HCT116 (cell line): ENCODE data around the gene KXD1. TPM values are rescaled to one million over a fixed set of nuclear protein-coding genes. Genes with fewer than 3 reads are reported as not detected.

Source experiments
- ATAC-seq: fragments of 200-7000 bp; cut with Tn5 transposase; 2 replicates; pipeline ENCODE4 v1.9.1; 2020; ENCODE audit warnings: mild to moderate bottlenecking, moderate library complexity
- BruUV-seq: library from RNA; stranded (reverse); fragments of 400-500 nt; replicated peaks from 2 replicates; lab custom pipeline; 2021; lab: Mats Ljungman, UMichigan
- CTCF ChIA-PET: fragments of 300-600 bp; sonication (Branson Sonifier 250); formaldehyde crosslinking; loops from one replicate; lab custom pipeline; 2021; ENCODE audit warnings: antibody characterized with exemption; lab: Charles Lee
- POLR2A ChIA-PET: fragments of 300-600, 350-600 bp; sonication (Branson Sonifier 250); formaldehyde crosslinking; loops from one replicate; lab custom pipeline; 2021; ENCODE audit warnings: antibody characterized with exemption; lab: Charles Lee
- RAD21 ChIA-PET, 2 experiments: fragments of 300-600 bp; sonication (Branson Sonifier 250); formaldehyde crosslinking; loops; one replicate each; lab custom pipeline; 2023; ENCODE audit warnings: low total read pairs in 2 of 2; ENCODE audit not compliant: uncharacterized antibody in 2 of 2, unreplicated experiment in 2 of 2, low non-redundant PET in 1 of 2; lab: Charles Lee
- DNase-seq: peaks from one replicate; pipeline ENCODE4 v3.0.0-alpha.2; 2010; ENCODE audit warnings: low read depth, low spot score
- H2AFZ ChIP-seq: fragments of 200-600 bp; shearing (Covaris generic), sonication (generic); 2 replicates; pipeline ENCODE4 v1.6.1; 2017; ENCODE audit warnings: low read depth, mixed run types, mixed read lengths, antibody characterized with exemption, low read length; ENCODE audit not compliant: poor library complexity, severe bottlenecking
- H3K27ac ChIP-seq: 2 replicates; pipeline ENCODE4 v1.5.1; 2012; ENCODE audit warnings: low read depth, low read length
- H3K27me3 ChIP-seq: fragments of 200-600 bp; sonication (generic); 2 replicates; pipeline ENCODE4 v1.6.1; 2016; ENCODE audit warnings: mixed run types, low read length, mixed read lengths; ENCODE audit not compliant: insufficient read depth
- H3K36me3 ChIP-seq, 2 experiments: fragments of 200-500 bp in 1 of 2; fragments of 200-600 bp in 1 of 2; sonication (Bioruptor generic) in 1 of 2; sonication (generic) in 1 of 2; 2 replicates each; pipeline versions ENCODE4 v1.5.1 to v1.6.1; 2014 to 2016; ENCODE audit warnings: low read length in 2 of 2, inconsistent platforms in 1 of 2, mixed read lengths in 1 of 2, mixed run types in 1 of 2; ENCODE audit not compliant: insufficient read depth in 2 of 2, control insufficient read depth in 1 of 2
- H3K4me1 ChIP-seq, 2 experiments: fragments of 200-600 bp in 1 of 2; sonication (generic) in 1 of 2; 2 replicates each; pipeline versions ENCODE4 v1.5.1 to v1.6.1; 2012 to 2017; ENCODE audit warnings: low read length in 2 of 2, inconsistent platforms in 1 of 2, mild to moderate bottlenecking in 1 of 2, mixed read lengths in 1 of 2, mixed run types in 1 of 2, moderate library complexity in 1 of 2; ENCODE audit not compliant: insufficient read depth in 2 of 2, control insufficient read depth in 1 of 2
- H3K4me2 ChIP-seq: fragments of 200-600 bp; sonication (generic); 2 replicates; pipeline ENCODE4 v1.6.1; 2017; ENCODE audit warnings: mixed run types, low read length, mixed read lengths
- H3K4me3 ChIP-seq, 2 experiments: fragments of 200-600 bp in 1 of 2; sonication (generic) in 1 of 2; replicated peaks in 1 of 2; 2 replicates each; pipeline ENCODE4 v1.5.1; 2011 to 2016; ENCODE audit warnings: low read length in 2 of 2, control low read depth in 1 of 2, low read depth in 1 of 2, mild to moderate bottlenecking in 1 of 2, mixed read lengths in 1 of 2, mixed run types in 1 of 2
- H3K79me2 ChIP-seq: fragments of 200-600 bp; sonication (generic); 2 replicates; pipeline ENCODE4 v1.6.1; 2017; ENCODE audit warnings: mild to moderate bottlenecking, mixed run types, low read length, moderate library complexity, mixed read lengths; ENCODE audit not compliant: insufficient read depth
- H3K9ac ChIP-seq: fragments of 200-600 bp; sonication (generic); 2 replicates; pipeline ENCODE4 v1.6.1; 2016; ENCODE audit warnings: low read length, mixed read lengths
- H3K9me2 ChIP-seq: fragments of 200-600 bp; sonication (generic), shearing (Covaris generic); 2 replicates; pipeline ENCODE4 v1.6.1; 2017; ENCODE audit warnings: mixed run types, mild to moderate bottlenecking, moderate library complexity; ENCODE audit not compliant: insufficient read depth
- H3K9me3 ChIP-seq, 2 experiments: fragments of 200-500 bp in 1 of 2; fragments of 200-600 bp in 1 of 2; sonication (Bioruptor generic) in 1 of 2; sonication (generic) in 1 of 2; 2 replicates each; pipeline ENCODE4 v1.6.1; 2014 to 2017; ENCODE audit warnings: low read length in 2 of 2, mixed read lengths in 2 of 2, inconsistent platforms in 1 of 2, low read depth in 1 of 2, mild to moderate bottlenecking in 1 of 2, mixed run types in 1 of 2, moderate library complexity in 1 of 2; ENCODE audit not compliant: control insufficient read depth in 1 of 2, insufficient read depth in 1 of 2
- H4K20me1 ChIP-seq: fragments of 200-600 bp; sonication (generic), shearing (Covaris generic); 2 replicates; pipeline ENCODE4 v1.6.1; 2017; ENCODE audit warnings: mixed run types, mild to moderate bottlenecking, moderate library complexity; ENCODE audit not compliant: insufficient read depth
- CBX3 ChIP-seq: IDR thresholded peaks from 2 replicates; pipeline ENCODE4 v1.6.1; 2012; ENCODE audit warnings: low read depth
- CTCF ChIP-seq, 3 experiments: fragments of 200-600 bp in 1 of 3; sonication (generic) in 1 of 3; IDR thresholded peaks in 2 of 3; conservative IDR thresholded peaks in 1 of 3; 2 replicates each; pipeline ENCODE4 v1.5.1; 2012 to 2017; ENCODE audit warnings: low read depth in 2 of 3, low read length in 2 of 3, antibody characterized with exemption in 1 of 3, borderline replicate concordance in 1 of 3, control low read depth in 1 of 3, mild to moderate bottlenecking in 1 of 3, mixed read lengths in 1 of 3, mixed run types in 1 of 3, moderate library complexity in 1 of 3; ENCODE audit not compliant: insufficient read depth in 1 of 3
- EGR1 ChIP-seq: IDR thresholded peaks from 2 replicates; pipeline ENCODE4 v1.6.1; 2012; ENCODE audit warnings: low read depth
- ELF1 ChIP-seq: IDR thresholded peaks from 2 replicates; pipeline ENCODE4 v1.6.1; 2012; ENCODE audit warnings: low read depth, borderline replicate concordance
- EZH2phosphoT487 ChIP-seq: fragments of 200-600 bp; IDR thresholded peaks from 2 replicates; pipeline ENCODE4 v1.6.1; 2018; ENCODE audit warnings: antibody characterized with exemption, borderline replicate concordance
- FOSL1 ChIP-seq: IDR thresholded peaks from 2 replicates; pipeline ENCODE4 v1.6.1; 2012; ENCODE audit warnings: low read depth
- MAX ChIP-seq: IDR thresholded peaks from 2 replicates; pipeline ENCODE4 v1.6.1; 2012
- POLR2A ChIP-seq: IDR thresholded peaks from 2 replicates; pipeline ENCODE4 v1.7.0; 2011; ENCODE audit warnings: borderline replicate concordance; ENCODE audit not compliant: insufficient read depth, insufficient read length; ENCODE audit errors: extremely low read depth
- POLR2AphosphoS5 ChIP-seq: IDR thresholded peaks from 2 replicates; pipeline ENCODE4 v1.6.1; 2011; ENCODE audit warnings: mild to moderate bottlenecking, low read depth, low read length, moderate library complexity
- RAD21 ChIP-seq: IDR thresholded peaks from 2 replicates; pipeline ENCODE4 v1.6.1; 2012; ENCODE audit warnings: low read depth, mild to moderate bottlenecking
- SIN3A ChIP-seq: IDR thresholded peaks from 2 replicates; pipeline ENCODE4 v1.6.1; 2012; ENCODE audit warnings: low read depth
- SP1 ChIP-seq: IDR thresholded peaks from 2 replicates; pipeline ENCODE4 v1.6.1; 2012; ENCODE audit warnings: low read depth
- SRF ChIP-seq: IDR thresholded peaks from 2 replicates; pipeline ENCODE4 v1.6.1; 2012; ENCODE audit warnings: low read depth
- TCF7L2 ChIP-seq: IDR thresholded peaks from 2 replicates; pipeline ENCODE4 v1.7.0; 2011; ENCODE audit warnings: borderline replicate concordance, inconsistent platforms; ENCODE audit not compliant: insufficient read depth, insufficient read length; ENCODE audit errors: extremely low read depth
- YY1 ChIP-seq: IDR thresholded peaks from 2 replicates; pipeline ENCODE4 v1.6.1; 2011; ENCODE audit warnings: low read length, low read depth, moderate library complexity, mild to moderate bottlenecking; ENCODE audit not compliant: insufficient replicate concordance; ENCODE audit errors: extremely low read depth
- ZFX ChIP-seq: fragments of 450-650 bp; IDR thresholded peaks from 2 replicates; pipeline ENCODE4 v1.6.1; 2017
- intact Hi-C: fragments of 100-400 bp; cut with micrococcal nuclease; formaldehyde crosslinking; loops from 2 replicates; pipeline ENCODE4 v1.10.0; 2022
- total RNA-seq: library from RNA; stranded (reverse); gene quantifications from one replicate; pipeline ENCODE4 v1.2.1, GENCODE V29; 2021; ENCODE audit not compliant: unreplicated experiment

The KXD1 gene
- total RNA-seq, 1 experiment from 2014 or later = 139 TPM

- H3K4me1 ChIP-seq = peaks cover 12 to 28% of the 10 kb centered on the region in 2 experiments
- peak; percentile 92 for ATAC-seq
- peak; percentile 92 for TF ChIP-seq SRF
- TF ChIP-seq CBX3 = peak; percentile 81
- TF ChIP-seq SP1 = peak; percentile 94
- TF ChIP-seq EZH2phosphoT487 = no peak
- TF ChIP-seq POLR2AphosphoS5 = peak; percentile 93
- TF ChIP-seq CTCF (IDR thresholded peaks at IDR 0.05 in 2 of 3, conservative IDR thresholded peaks at IDR 0.05 in 1 of 3; ENCODE audit: borderline replicate concordance in 1 of 3, insufficient read depth in 1 of 3, low read depth in 2 of 3, low read length in 2 of 3) = no peak
- peak; percentile 97 for TF ChIP-seq SIN3A
- peak; percentile 100 for TF ChIP-seq MAX
- no peak for TF ChIP-seq FOSL1
- peak; percentile 93 for TF ChIP-seq EGR1
- peak; percentile 96; the same call in 1 of the 2 replicates for TF ChIP-seq ELF1
- peak; percentile 99 for TF ChIP-seq YY1
- peak; percentile 34 for TF ChIP-seq TCF7L2
- TF ChIP-seq POLR2A = peak; percentile 90
- peak; percentile 86; the same call in 1 of the 2 replicates for TF ChIP-seq ZFX
- TF ChIP-seq RAD21 = peak; percentile 18; the same call in 1 of the 2 replicates
- RAD21 ChIA-PET = interaction anchor here (0.5 to 1.8 kb wide), 5 partner anchors 9 to 131 kb away, joined by 3 to 4 read pairs (median 3); partner anchors contain the start of gene REX1BD (in 1 of the 2)
- H3K9me2 ChIP-seq = no peaks in the 10 kb centered on the region
- H3K79me2 ChIP-seq = peaks cover 39% of the 10 kb centered on the region
- H3K9ac ChIP-seq = peak within 1 kb of the TSS; percentile 99
- no TSS peak for BruUV-seq
- intact Hi-C loops = loop anchor here (2.0 to 5.0 kb wide), 2 partner anchors 51 to 104 kb away; no protein-coding TSS in a partner anchor
- peaks cover 17% of the 10 kb centered on the region; the same call in 1 of the 2 replicates for H4K20me1 ChIP-seq
- no peak within 1 kb of the TSS for H2AFZ ChIP-seq
- H3K9me3 ChIP-seq = no peaks in the 10 kb centered on the region
- peak; percentile 96 for DNase-seq
- no peaks in the 10 kb centered on the region for H3K27me3 ChIP-seq
- H3K4me3 ChIP-seq = peak within 1 kb of the TSS; percentile 100
- peak within 1 kb of the TSS; percentile 99 for H3K4me2 ChIP-seq
- CTCF ChIA-PET = interaction anchor here (1.1 to 2.1 kb wide), 6 partner anchors 16 to 102 kb away, joined by 3 to 14 read pairs (median 5); partner anchors contain the start of gene REX1BD
- peak within 1 kb of the TSS; percentile 94 for H3K27ac ChIP-seq
- POLR2A ChIA-PET = interaction anchor here (0.9 to 2.7 kb wide), 6 partner anchors 9 to 50 kb away, joined by 3 to 23 read pairs (median 10); partner anchors contain the start of genes ELL, KXD1 and REX1BD
- H3K36me3 ChIP-seq = peaks cover 36 to 65% of the 10 kb centered on the region in 2 experiments
These were observed 14.1 kb downstream of the KXD1 start, which contains the start of gene UBA52 for GRCh38 chr19:18571564-18572344. TSS of gene UBA52 (plus strand) at chr19:18571857. CDS start at chr19:18573301, 1,444 bp downstream.
